ENCODE data around the gene UBE2E2. TPM values are rescaled to one million over a fixed set of nuclear protein-coding genes. Genes with fewer than 3 reads are reported as not detected.

UBE2E2 gene
- total RNA-seq, 1 donor from 2014 or later, result 28.7 TPM

DNA sequence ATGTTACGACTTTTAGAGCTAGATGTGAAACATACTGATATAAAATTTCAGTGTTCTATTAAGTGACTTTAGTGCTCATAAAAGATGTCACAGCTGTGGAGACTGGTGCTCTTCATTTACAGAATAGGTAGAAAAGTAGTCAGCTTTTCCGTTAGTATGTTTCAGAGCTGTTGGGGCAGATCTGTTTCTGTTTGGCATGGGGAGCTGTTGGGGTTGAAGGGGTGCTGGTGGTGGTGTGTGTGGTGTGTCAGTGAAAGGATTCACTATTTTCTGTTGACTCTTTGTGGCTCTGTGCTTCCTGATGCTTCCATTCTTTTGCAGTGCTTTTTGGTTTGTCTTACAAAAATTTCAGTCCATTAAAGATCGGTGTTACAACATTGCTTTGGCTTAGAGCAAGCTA, 3.2 kb downstream of the UBE2E2 start:
- Histone ChIP-seq H3K27me3 (ENCODE audit: control insufficient read depth, insufficient read depth, low read length) (no peaks in the 10 kb centered on the region), H3K36me3 (ENCODE audit: control insufficient read depth, insufficient read depth, low read length) (no peaks in the 10 kb centered on the region), H3K4me3 (ENCODE audit: low read depth, low read length) (no peak overlapping the region)
- DNase-seq (ENCODE audit: low read depth), result no peak
- no peak for TF ChIP-seq CTCF (IDR thresholded peaks at IDR 0.05; ENCODE audit: insufficient read depth, low read length, poor library complexity, severe bottlenecking)

DNA sequence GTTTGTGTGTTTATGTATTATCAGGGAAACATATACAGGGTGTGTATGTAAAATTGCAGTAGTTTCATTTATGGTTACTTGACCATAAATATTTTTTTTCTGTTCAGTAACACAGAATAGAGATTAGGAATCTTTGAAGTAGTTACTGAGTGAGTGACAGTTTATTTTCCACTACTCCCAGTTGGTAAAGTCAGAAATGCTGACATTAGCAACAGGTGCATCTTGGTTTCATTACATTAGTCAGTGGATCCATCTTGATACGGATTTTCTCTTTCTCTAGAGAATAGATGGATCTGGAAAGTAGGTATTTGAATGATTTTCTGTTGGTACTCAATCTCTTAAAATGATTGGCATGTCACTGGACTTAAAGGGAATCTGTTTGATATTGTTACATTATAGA, 6.0 kb downstream of the UBE2E2 start:
- no peak for DNase-seq (ENCODE audit: low read depth)
- no peak for TF ChIP-seq CTCF (IDR thresholded peaks at IDR 0.05; ENCODE audit: insufficient read depth, low read length, poor library complexity, severe bottlenecking)
- Histone ChIP-seq H3K27me3 (ENCODE audit: control insufficient read depth, insufficient read depth, low read length) (no peaks in the 10 kb centered on the region), H3K36me3 (ENCODE audit: control insufficient read depth, insufficient read depth, low read length) (no peaks in the 10 kb centered on the region), H3K4me3 (ENCODE audit: low read depth, low read length) (no peak overlapping the region)

DNA sequence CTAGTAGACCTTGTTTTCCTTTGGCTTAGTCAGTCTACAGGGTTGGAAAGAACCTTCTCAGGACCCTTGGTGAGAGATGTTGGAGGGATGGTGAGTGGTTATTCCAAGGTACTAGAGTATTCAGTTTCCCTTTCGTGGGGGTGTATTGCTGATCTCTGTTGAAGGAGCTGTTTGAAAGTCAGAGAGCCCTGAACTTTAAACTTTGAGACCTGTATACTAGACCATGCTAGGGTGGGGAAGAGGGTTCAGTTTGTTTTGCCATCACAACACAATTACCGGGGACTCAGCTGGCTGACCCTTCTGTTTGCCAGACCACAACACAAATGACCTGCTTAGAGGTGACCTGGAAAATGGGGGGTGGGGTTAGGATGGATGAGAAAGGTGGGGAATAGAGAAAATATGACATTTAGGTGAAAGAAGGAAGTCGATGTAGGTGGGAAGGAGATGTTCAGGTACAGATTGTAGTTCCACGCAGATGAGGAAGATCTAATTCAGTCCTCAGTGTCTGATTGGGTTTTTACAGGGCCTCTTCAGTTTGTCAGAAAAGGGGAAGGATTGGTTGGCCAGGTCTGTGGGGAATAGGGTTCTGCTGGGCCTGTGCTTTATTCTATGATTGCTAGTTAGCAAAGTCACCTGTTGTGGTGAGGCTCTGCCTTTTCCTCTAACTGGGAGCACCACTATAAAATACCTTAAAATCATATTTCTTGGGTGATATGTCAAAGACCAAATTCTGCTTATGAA, 6.8 kb downstream of the UBE2E2 start:
- no peak overlapping the region for H3K4me3 ChIP-seq (ENCODE audit: low read depth, low read length)
- no peak for DNase-seq (ENCODE audit: low read depth)
- no peaks in the 10 kb centered on the region for H3K27me3 ChIP-seq (ENCODE audit: control insufficient read depth, insufficient read depth, low read length)
- H3K36me3 ChIP-seq (ENCODE audit: control insufficient read depth, insufficient read depth, low read length), result no peaks in the 10 kb centered on the region
- no peak for TF ChIP-seq CTCF (IDR thresholded peaks at IDR 0.05; ENCODE audit: insufficient read depth, low read length, poor library complexity, severe bottlenecking)

DNA sequence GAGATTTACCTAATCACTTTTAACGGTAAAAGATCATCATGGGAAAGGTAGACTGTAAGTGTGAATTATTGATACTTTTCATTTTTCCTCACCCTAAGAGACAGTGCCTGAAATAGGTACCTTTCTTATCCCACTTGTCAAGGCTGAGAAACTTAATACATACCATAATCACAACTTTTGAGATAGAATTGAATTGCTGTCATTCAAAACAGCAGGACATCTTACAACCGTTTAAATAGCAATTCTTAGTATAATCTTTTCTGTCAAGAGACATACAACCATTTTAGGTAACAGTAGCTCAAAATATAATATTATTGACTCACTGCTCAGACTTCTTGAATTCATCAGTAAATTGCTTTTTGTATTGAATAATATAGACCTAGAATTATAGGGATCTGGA, 10.7 kb downstream of the UBE2E2 start:
- H3K27me3 ChIP-seq (ENCODE audit: control insufficient read depth, insufficient read depth, low read length), result no peaks in the 10 kb centered on the region
- no peak for TF ChIP-seq CTCF (IDR thresholded peaks at IDR 0.05; ENCODE audit: insufficient read depth, low read length, poor library complexity, severe bottlenecking)
- no peak for DNase-seq (ENCODE audit: low read depth)

DNA sequence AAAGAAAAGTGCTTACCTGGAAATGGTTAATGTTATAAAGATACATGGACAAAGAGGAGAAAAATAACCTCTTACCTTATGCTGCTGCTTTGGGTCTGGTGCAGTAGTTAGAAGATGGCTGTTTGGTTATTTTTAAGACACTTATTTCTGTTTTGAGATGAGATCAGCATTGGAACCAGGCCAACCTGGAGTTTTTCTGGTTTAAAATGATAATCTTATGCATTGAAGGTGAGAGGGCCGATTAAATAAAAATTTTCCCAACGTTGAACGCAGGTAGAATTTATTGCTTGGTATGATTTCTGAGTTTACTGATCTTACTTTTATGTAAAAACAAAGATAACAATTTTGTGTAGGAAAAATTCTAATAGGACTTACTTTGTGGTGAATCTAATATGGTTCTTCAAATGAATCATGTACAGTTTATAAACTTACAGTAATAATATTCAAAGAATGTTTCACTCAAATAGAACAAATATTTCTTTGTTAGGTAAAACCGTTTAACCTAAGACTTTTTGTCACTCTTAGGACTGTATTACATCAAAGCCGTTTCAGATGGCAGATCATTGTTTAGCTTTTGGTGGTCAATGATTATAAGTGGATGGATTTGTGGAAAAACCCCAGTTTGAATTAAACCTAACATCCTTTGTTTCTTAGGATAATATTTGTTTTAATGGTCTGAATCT, 14.9 kb downstream of the UBE2E2 start:
- DNase-seq (ENCODE audit: low read depth), result no peak
- H3K4me3 ChIP-seq (ENCODE audit: low read depth, low read length), result no peak overlapping the region
- no peaks in the 10 kb centered on the region for H3K36me3 ChIP-seq (ENCODE audit: control insufficient read depth, insufficient read depth, low read length)
- TF ChIP-seq CTCF (IDR thresholded peaks at IDR 0.05; ENCODE audit: insufficient read depth, low read length, poor library complexity, severe bottlenecking), result no peak
- no peaks in the 10 kb centered on the region for H3K27me3 ChIP-seq (ENCODE audit: control insufficient read depth, insufficient read depth, low read length)

More for the DNA sequence above, 10.7 kb downstream of the UBE2E2 start:
- Histone ChIP-seq H3K36me3 (ENCODE audit: control insufficient read depth, insufficient read depth, low read length) (no peaks in the 10 kb centered on the region), H3K4me3 (ENCODE audit: low read depth, low read length) (no peak overlapping the region)

Data from kidney epithelial cell (primary cell).